Measurements from ENCODE around the gene CHDH. TPM values are rescaled to one million over a fixed set of nuclear protein-coding genes. Genes with fewer than 3 reads are reported as not detected.

The CHDH gene
- total RNA-seq, 2 experiments from 2014 or later = 0.23 to 0.42 TPM

- ChIA-PET POLR2A (no interaction called here), CTCF (no interaction called here)
Measured at GRCh38 chr3:53858096-53858741, 12.0 kb upstream of the CHDH start.

GRCh38 chr3:53856964-53857363 lies 10.7 kb upstream of the CHDH start:
- POLR2A ChIA-PET = no interaction called here
- CTCF ChIA-PET = no interaction called here

- CTCF ChIA-PET = no interaction called here
- POLR2A ChIA-PET = no interaction called here
Measured at GRCh38 chr3:53850895-53851294, 4.7 kb upstream of the CHDH start.

GRCh38 chr3:53849916-53850315 lies 3.7 kb upstream of the CHDH start:
- POLR2A ChIA-PET = no interaction called here
- CTCF ChIA-PET = no interaction called here

GRCh38 chr3:53846851-53847155 lies 584 bp upstream of the CHDH start:
- ChIA-PET CTCF (no interaction called here), POLR2A (no interaction called here)

- ChIA-PET POLR2A (no interaction called here), CTCF (no interaction called here)
Measured at GRCh38 chr3:53845881-53846133, 412 bp downstream of the CHDH start.

- POLR2A ChIA-PET = no interaction called here
- CTCF ChIA-PET = no interaction called here
Measured at GRCh38 chr3:53845103-53845880, 927 bp downstream of the CHDH start.

GRCh38 chr3:53844262-53845102 lies 1.7 kb downstream of the CHDH start:
- ChIA-PET CTCF (no interaction called here), POLR2A (interaction anchor here (0.8 kb wide), 1 partner anchor 47 kb away, joined by 3 read pairs; the partner anchor contains the start of gene SELENOK)

- CTCF ChIA-PET = no interaction called here
- POLR2A ChIA-PET = interaction anchor here (0.8 kb wide), 1 partner anchor 48 kb away, joined by 3 read pairs; the partner anchor contains the start of gene SELENOK
Measured at GRCh38 chr3:53843195-53844177, 2.7 kb downstream of the CHDH start.

- ChIA-PET CTCF (no interaction called here), POLR2A (no interaction called here)
Measured at GRCh38 chr3:53842436-53843194, 3.6 kb downstream of the CHDH start.

- POLR2A ChIA-PET = no interaction called here
Measured at GRCh38 chr3:53841296-53841695, 4.9 kb downstream of the CHDH start.

GRCh38 chr3:53837331-53837730 lies 8.9 kb downstream of the CHDH start:
- CTCF ChIA-PET = no interaction called here
- POLR2A ChIA-PET = no interaction called here

More at GRCh38 chr3:53841296-53841695, 4.9 kb downstream of the CHDH start:
- CTCF ChIA-PET = no interaction called here

- ChIA-PET POLR2A (no interaction called here), CTCF (interaction anchor here (0.6 kb wide), 1 partner anchor 152 kb away, joined by 3 read pairs; no protein-coding TSS in a partner anchor)
Measured at GRCh38 chr3:53836084-53836872, 9.9 kb downstream of the CHDH start.

- POLR2A ChIA-PET = no interaction called here
- CTCF ChIA-PET = no interaction called here
Measured at GRCh38 chr3:53835257-53835656, 11.0 kb downstream of the CHDH start.

GRCh38 chr3:53834429-53835095 lies 11.7 kb downstream of the CHDH start:
- ChIA-PET POLR2A (no interaction called here), CTCF (no interaction called here)

- CTCF ChIA-PET = no interaction called here
Measured at GRCh38 chr3:53833700-53834099, 12.5 kb downstream of the CHDH start.

GRCh38 chr3:53833053-53833645 lies 13.1 kb downstream of the CHDH start:
- CTCF ChIA-PET = no interaction called here
- POLR2A ChIA-PET = no interaction called here

More at GRCh38 chr3:53833700-53834099, 12.5 kb downstream of the CHDH start:
- POLR2A ChIA-PET = no interaction called here

GRCh38 chr3:53830944-53831343 lies 15.3 kb downstream of the CHDH start:
- POLR2A ChIA-PET = no interaction called here
- CTCF ChIA-PET = no interaction called here

Data from activated CD8-positive, alpha-beta memory T cell treated with anti-CD3 and anti-CD28 coated beads for 36 hours (primary cell).